ENCODE results near the gene PIK3CD.
A peak's percentile ranks its signal among the peaks of the same experiment; 100 is the strongest.
"Not testable (repeated sequence)": the region's sequence is repeated elsewhere in the genome, so short reads cannot be mapped to it uniquely, and the experiment has no call there.

PIK3CD gene

GRCh38 chr1:9654051-9654833 lies 2.7 kb downstream of the PIK3CD start:
- FAIRE-seq (no peak), DNase-seq (ENCODE audit: low spot score) (no peak)

DNA sequence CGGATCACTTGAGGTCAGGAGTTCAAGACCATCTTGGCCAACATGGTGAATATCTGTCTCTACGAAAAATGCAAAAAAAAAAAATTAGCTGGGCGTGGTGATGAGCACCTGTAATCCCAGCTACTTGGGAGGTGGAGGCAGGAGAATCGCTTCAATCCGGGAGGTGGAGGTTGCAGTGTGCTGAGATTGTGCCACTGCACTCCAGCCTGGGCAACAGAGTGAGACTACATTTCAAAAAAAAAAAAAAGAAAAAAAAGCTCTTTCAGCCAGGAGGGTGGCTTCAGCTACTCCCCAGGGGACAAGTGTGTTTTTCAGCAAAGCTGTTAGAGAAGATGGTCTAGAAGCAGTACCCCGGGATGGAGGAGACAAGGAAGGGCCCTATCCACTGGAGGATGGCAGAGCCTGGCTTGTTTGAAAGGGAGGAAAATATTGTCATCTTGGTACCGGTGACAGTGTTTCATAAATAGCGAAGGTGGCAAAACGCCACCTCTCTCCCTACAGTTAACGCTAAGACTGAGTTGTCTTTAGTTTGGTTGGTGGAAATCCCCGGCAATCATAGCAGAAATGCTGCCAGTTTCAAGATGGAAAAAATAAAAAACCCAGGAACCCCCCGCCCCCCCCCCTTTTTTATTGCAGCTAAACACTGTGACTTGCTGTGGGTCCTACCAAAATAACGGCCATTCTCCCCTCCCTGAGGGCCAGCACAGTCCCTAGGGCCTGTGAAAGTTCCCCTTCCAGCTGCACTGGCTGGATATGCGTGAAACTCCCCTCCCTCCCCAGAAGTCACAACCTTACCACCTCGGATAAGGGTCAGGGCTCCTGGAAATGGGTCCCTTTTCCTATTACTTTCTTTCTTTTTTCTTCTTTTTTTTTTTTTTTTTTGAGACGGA lies 3.5 kb downstream of the PIK3CD start:
- FAIRE-seq (no peak), DNase-seq (ENCODE audit: low spot score) (no peak)

DNA sequence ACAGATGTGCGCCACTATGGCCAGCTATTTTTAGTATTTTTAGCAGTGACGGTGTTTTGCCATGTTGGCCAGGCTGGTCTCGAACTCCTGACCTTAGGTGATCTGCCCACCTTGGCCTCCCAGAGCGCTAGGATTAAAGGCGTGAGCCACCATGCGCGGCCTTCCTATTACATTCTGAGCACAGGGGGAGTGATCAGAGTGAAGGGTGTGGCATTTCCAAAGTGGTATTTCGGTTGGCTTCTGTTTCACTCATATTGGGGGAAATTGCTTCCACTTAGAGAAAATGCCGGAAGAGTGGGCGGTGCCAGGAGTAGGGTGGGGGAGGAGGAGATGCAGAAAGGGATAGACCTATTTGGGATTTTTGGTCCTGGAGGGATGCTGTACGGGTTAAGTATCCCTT lies 4.3 kb downstream of the PIK3CD start:
- DNase-seq (ENCODE audit: low spot score) (no peak), FAIRE-seq (no peak)

DNA sequence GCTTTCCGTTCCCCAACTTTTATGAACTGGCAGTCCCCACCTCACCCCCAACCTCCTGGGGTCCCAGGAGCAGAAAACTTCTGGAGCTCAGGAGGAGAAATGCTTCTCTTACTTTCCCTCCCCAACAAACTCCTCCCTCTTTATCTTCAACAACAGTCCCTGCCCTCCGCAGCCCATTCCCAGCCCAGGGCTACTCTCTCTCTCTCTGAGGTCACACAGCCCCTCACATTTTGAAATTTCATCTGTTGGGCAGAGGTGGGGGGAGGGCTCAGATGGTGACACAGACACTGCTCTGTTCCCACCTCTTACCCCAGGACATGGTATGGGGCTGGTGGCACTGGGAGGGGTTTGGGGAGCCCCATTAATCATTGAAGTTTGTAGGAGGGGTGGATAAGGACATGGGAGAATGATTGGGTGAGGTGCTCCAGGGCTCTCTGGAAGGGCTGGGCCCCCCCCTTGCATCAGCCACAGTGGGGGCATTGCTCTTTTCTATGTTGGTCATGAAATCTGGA lies 6.0 kb downstream of the PIK3CD start:
- FAIRE-seq = no peak
- DNase-seq (ENCODE audit: low spot score) = no peak

DNA sequence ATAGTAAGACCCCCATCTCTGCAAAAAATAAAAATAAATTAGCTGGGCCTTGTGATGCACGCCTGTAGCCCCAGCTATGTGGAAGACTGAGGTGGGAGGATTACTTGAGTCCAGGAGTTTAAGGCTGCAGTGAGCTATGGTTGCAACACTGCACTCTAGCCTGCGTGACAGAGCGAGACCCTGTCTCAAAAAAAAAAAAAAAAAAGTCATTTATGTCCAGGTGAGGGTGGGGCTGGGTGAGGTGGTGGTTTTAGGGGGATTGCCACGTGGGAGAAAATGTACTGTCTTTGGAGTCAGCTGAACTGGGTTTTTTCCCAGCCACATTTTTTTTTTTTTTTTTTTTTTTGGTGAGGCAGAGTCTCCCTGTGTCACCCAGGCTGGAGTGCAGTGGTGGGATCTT lies 6.7 kb downstream of the PIK3CD start:
- DNase-seq (ENCODE audit: low spot score) (no peak), FAIRE-seq (no peak)

DNA sequence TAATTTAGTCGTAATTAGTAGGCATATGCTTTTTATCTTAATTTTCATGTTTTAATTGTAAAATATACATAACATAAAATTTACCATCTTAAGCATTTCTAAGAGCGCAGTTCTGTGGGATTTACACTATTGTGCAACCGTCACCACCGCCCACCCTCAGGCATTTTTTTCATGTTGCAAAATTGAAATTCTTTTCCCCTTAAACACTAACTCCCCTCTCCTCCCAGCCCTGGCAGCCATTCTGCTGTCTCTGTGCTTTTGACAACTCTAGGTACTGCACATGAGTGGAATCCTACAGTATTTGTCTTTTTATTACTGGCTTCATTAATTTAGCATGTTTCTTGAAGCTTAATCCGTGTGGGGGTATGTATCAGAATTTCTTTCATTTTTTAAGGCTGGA lies 7.8 kb downstream of the PIK3CD start:
- DNase-seq (ENCODE audit: low spot score) = no peak
- no peak for FAIRE-seq

DNA sequence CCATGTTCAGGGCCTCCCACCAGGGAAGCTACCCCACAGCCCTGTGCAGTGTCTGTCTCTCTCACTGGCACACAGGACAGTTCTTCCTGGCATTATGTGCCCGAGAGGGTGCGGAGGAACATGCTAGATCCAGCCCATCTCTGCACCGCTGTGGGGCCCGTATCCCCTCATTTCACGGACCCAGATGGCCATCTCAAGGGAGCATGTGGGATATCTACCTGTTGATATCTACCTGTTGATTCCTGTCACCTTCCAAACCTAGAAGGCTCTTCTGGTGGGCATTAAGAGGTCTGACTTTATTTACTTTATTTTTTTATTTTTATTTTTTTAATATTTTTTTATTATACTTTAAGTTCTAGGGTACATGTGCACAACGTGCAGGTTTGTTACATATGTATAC lies 11.7 kb downstream of the PIK3CD start:
- FAIRE-seq (no peak), DNase-seq (ENCODE audit: low spot score) (no peak)

DNA sequence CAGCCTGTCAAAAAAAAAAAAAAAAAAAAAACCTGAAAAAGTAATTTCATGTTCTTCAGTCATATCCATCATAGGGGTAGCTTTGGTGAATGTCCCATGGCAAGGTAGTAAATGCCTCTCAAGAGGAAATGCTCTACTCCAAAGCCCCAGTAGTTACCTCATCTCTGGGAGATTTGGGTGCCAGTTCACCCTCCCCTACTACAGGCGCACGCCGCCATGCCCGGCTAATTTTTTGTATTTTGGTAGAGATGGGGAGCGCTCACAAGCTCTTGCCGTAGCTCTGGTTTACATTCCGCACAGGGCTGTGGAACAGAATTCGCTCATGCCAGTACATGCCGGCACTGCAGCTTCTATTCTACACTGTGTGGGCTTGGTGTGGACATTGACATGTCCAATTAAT lies 13.7 kb downstream of the PIK3CD start:
- DNase-seq (ENCODE audit: low spot score) (no peak), FAIRE-seq (no peak)

DNA sequence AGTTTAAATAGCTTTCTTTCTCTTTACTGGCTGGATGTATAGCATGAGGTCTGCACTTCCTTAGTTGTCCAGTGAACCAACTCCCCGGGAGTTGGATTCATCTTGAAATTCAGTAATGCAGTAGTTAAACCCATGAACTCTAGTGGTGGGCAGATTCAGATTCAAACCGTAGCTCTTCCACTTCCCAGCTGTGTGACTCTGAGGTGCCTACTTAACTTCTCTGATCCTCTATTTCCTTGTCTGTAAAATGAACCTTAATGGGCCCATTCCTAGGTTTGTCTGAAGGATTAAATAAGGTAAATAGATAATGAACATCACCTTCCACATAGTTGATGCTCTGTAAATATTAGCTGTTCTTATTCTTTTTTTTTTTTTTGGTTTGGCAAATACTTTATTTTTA lies 16.5 kb downstream of the PIK3CD start:
- no peak for DNase-seq (ENCODE audit: low spot score)
- no peak for FAIRE-seq

DNA sequence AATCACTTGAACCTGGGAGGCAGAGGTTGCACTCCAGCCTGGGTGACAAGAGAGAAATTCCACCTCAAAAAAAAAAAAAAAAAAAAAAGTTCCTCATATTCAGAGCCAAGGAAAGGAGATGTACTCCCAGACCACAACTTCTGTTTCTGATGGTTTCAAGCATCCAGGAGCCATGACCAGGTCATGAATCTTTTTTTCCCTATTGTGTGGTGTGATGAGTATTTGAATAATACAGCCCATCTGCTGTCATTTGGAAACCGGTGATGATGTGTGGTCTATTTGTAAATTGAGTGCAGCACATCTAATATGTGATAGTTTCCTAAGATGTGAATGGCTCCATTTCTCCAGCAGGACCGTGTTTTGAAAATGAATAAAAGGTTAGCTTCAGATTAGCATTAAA lies 18.6 kb downstream of the PIK3CD start:
- DNase-seq (ENCODE audit: low spot score) (no peak), FAIRE-seq (no peak)

DNA sequence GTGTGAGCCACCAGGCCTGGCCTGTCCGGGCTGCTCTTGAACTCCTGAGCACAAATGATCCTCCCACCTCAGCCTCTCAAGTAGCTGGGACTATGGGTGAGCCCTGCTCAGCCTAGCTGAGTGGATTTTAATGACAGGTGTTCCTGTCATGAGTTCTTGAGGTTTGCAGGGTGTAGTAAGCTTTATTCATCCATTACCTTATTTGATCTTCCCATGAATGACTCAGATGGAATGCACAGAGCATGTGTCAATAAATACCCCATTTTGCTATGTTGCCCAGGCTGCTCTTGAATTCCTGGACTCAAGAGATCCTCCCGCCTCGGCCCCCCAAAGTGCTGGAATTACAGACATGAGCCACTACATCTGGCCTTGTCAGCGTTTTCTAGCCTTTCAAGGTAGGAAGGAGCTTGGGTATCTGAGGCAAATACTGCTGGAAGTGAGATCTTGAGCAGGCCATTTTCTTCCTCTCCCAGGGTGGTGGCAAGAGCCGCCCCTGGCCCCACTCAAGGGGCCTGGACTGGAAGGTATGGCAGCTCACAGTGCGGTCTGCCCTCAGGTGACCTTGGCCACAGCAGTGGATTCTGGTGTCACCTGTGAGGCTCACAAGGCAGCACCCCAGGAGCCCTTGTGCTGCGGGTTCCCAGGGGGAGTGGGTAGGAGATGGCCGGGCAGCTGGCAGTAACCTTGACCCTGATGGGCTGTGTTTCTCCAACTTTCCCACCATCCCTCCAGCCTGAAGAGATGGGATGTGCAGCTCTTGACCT lies 20.0 kb downstream of the PIK3CD start:
- peak; percentile 74 for FAIRE-seq
- peak; percentile 92 for DNase-seq (ENCODE audit: low spot score)

DNA sequence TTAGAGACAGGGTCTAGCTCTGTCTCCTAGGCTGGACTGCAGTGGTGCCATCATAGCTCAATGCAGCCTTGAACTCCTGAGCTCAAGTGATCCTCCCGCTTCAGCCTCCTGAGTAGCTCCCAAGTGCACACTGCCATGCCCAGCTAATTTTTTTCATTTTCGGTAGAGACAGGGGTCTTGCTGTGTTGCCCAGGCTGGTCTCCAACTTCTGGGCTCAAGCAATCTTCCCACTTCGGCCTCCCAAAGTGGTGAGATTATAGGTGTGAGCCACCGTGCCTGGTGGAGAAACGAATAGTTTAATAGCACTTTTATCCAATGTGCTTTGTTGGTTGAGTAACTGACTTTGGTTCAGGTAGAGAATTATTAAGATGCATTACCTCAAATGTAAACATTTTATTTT lies 20.9 kb downstream of the PIK3CD start:
- DNase-seq (ENCODE audit: low spot score) (no peak), FAIRE-seq (no peak)

DNA sequence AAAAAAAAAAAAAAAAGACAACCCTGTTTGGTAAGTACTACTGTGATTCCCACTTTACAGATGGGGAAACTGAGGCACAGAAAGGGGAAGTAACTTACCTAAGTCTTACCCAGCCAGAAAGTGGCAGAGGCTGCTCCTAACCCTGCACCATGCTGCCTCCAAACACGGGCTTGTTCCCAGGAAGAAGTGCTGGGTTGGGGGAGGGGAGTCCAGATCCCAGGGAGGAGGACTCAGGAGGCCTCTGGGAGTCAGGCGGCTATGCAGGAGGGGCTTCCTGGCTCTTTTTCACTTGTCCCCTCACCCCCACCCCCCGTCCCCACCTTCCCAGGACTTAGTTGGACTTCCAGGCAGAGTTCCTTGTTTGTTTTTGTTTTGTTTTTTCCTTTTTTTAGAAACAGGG lies 23.9 kb downstream of the PIK3CD start:
- DNase-seq (ENCODE audit: low spot score) = no peak
- no peak for FAIRE-seq

GRCh38 chr1:9676128-9676527 lies 24.6 kb downstream of the PIK3CD start:
- FAIRE-seq; DNase-seq (ENCODE audit: low spot score): not testable (repeated sequence)

- FAIRE-seq = no peak
These were observed 25.4 kb downstream of the PIK3CD start for GRCh38 chr1:9676815-9677393.

DNA sequence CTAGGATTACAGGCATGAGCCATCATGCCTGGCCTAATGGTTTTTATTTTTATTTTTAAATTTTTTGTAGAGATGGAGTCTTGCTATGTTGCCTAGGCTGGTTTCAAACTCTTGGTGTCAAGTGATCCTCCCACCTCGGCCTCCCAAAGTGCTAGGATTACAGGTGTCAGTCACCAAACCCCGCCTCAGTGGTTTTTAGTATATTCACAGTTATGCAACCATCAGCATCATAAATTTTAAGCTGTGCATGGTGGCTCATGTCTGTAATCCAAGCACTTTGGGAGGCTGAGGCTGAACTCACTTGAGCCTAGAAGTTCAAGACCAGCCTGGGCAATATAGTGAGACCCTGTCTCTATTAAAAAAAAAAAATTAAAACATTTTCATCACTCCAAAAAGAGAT lies 28.6 kb downstream of the PIK3CD start:
- DNase-seq (ENCODE audit: low spot score) (no peak), FAIRE-seq (no peak)

More at GRCh38 chr1:9676815-9677393, 25.4 kb downstream of the PIK3CD start:
- no peak for DNase-seq (ENCODE audit: low spot score)

GRCh38 chr1:9680828-9681227 lies 29.3 kb downstream of the PIK3CD start:
- FAIRE-seq (no peak), DNase-seq (ENCODE audit: low spot score) (no peak)

GRCh38 chr1:9684801-9685200 lies 33.3 kb downstream of the PIK3CD start:
- no peak for FAIRE-seq
- DNase-seq (ENCODE audit: low spot score) = no peak

- FAIRE-seq = peak; percentile 72
- peak; percentile 91 for DNase-seq (ENCODE audit: low spot score)
These were observed 35.8 kb downstream of the PIK3CD start for GRCh38 chr1:9687120-9687873.

- peak; percentile 12 for DNase-seq (ENCODE audit: low spot score)
- no peak for FAIRE-seq
These were observed 36.5 kb downstream of the PIK3CD start for GRCh38 chr1:9687874-9688582.

All from RCC 7860 (cell line).